GM11168 (cell line): Measurements from ENCODE around the gene KCNIP4.
"Not testable (repeated sequence)": the region's sequence is repeated elsewhere in the genome, so short reads cannot be mapped to it uniquely, and the experiment has no call there.

Experiments used
- in situ Hi-C: fragments of 300-500 bp; cut with MboI; formaldehyde crosslinking; loops from one replicate; pipeline ENCODE4 v1.12.0; 2022; ENCODE audit warnings: low sequenced_read_pairs; ENCODE audit not compliant: unreplicated experiment

The KCNIP4 gene

DNA sequence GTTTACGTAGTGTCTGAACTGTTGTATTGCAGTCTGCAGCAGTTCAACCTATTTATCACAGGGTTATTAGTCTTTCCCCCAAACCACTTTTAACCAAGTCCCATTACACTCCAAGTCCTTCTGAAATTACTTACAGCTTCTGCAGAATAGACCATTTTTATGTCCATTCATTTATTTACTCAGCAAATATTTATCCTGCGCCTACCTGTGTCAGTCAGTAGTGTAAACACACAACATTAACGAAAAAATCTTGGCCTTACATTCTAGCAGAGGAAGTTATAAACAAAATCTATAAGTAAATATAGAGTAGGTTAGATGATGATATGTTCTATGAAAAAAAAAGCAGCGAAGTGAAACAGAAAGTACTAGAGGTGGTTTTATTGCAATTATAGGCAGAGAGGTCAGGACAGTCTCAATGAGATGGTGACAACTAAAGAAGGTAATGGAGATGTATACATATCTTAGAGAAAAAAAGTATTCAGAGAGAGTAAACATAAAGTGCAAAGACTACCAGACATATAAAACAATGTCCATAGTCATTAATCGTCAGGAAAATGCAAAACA is 534.7 kb downstream of the KCNIP4 start:
- in situ Hi-C loops = no loop called here

DNA sequence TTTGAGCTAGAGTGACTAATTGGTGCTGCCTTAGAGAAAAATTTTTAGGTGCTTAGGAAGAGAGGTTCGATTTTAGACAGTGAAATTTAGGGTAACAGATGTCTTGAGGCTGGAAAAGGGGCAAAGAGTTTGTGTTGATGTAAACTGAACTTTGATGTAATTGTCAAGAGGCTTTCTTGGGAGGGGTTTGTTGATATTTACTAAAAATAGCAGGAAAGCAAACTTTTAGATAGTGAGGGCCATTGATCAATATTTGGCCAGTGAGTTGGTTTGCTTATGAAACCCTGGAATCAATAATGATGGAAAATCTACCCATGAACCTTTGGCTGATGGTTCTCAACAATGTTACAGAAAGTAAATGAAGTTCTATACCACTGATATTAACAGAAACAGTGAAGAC is 537.5 kb downstream of the KCNIP4 start:
- in situ Hi-C loops = no loop called here

DNA sequence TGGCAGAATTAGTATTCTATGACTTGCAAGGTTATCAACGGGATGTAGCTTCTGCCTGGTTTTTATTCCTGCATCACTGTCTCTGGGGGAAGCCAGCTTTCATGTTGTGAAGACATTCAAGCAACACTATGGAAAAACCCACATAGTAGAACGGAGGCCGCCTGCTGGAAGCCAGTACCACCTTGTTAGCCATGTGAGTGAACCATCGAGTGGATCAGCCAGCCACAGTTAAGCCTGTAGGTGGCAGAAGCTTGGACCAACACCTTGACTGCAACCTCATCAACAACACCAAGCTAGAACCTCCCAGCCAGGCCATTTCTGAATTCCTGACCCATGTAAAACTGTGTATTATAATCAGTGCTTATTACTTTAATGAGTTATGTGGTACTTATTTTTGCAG is 538.2 kb downstream of the KCNIP4 start:
- in situ Hi-C loops = no loop called here

DNA sequence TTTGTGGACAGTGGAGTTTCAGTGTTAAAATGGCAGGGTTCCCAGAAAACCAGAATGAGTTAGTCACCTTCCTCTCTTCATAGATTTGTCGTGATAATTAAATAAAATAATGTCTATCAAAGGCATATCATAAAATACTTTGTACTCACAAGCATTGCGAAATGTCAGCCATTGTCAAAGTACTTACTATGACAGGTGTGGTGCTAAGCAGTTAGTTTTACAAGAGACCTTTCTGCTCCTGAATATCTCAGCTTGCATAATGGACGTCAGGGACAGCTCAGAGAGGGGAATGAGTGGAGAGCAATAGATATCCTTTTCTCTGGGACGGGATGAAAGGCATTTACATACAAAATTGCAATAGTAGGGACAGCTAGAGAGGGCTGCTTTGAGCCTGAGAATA is 560.9 kb downstream of the KCNIP4 start:
- in situ Hi-C loops = no loop called here

DNA sequence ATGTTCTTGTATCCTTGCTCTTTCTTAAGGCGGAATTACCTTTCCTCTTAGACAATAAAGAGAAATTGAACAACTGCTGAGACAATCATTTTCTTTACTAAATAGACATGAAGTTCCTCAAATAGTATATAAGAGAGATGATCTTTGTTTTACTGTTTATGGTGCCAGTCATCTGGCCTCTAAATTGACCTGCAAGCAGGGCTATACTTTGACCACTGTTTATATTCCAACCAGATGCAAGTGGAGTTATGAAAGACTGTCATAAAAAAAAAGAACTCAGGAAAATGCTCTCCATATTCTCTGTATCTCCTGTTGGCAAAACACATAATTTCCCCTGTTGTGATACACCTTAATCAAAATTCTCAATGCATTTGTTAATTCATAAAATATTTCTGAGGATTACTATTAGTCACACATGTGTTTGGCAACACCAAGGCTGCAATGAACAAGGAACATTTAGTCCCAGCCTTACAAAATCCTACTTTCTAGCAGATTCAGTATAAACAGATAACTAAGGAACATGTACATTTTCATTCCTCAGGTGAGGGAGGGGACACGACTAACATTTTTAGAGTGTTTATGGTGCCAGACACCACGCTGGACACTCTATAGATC is 562.3 kb downstream of the KCNIP4 start:
- in situ Hi-C loops = no loop called here

DNA sequence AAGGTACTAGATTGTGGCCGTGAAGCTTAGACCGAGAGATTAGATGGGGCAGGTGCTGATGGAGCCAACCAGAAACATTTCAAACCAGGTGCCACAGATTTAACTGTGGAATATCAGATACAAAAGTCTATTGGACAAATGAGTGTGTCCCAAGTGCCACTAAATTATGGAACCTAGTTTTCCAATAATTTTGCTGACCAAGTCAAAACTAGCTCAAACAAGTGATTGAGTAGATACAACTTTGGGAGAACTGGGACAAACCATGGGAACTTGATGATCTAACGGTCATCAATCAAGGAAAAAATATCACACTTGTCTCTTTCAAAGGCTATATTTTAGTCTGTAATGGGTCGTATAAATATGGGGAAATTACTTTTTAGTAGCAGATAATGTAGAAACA is 562.9 kb downstream of the KCNIP4 start:
- in situ Hi-C loops = no loop called here

DNA sequence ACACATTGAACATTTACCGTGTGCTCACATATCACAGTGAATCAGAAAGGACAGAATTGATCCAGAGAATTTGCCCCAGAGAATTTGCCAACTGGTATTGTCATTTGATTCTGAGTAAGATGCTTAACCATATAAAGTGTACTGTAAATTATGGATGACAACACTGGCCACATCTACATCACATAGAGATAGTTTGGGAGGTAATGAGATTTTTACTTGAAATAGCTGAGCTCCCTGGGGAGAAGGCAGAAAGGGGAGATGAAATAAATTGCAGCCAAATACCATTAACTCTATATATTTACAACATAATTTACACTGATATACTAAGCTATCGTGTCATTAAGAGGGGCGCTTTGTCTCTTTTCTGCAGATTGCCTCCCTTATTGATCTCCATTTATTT is 564.0 kb downstream of the KCNIP4 start:
- in situ Hi-C loops = no loop called here

DNA sequence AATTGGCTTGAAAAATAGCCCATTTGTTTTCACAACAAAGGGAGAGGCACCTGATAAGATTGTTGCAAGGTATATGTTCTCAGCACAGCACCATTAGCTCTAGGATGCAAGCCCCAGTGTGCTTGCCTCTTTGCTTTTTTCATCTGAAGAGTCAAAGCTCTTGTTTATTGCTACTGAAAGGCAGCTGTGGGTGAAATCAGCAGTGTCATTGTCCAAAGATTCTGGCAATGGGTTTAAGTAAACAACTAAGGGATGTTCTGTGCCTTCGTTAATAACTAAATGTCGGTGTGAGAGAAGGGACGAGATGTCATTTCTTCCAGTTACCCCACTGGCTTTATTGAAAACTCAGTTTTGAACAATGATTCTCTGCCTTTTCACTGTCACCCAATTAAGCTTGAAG is 567.7 kb downstream of the KCNIP4 start:
- in situ Hi-C loops = no loop called here

DNA sequence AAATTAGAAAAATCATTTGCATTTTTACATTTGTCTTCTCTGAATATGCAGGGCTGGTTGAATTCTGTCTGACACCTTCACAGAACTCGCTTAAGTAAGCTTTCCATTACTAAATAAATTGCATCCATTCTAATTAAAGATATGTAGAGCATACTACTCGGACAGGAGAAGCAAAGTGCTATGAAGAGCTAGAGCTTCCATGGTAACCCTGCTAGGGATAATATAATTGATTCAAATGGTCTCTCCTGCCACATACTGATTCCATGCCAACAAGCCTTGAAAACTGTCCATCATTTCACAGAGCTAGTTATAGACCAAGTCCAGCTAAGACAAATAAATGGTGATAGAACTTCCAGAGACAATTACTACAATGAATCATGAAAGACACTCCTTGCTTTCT is 571.5 kb downstream of the KCNIP4 start:
- in situ Hi-C loops = no loop called here

DNA sequence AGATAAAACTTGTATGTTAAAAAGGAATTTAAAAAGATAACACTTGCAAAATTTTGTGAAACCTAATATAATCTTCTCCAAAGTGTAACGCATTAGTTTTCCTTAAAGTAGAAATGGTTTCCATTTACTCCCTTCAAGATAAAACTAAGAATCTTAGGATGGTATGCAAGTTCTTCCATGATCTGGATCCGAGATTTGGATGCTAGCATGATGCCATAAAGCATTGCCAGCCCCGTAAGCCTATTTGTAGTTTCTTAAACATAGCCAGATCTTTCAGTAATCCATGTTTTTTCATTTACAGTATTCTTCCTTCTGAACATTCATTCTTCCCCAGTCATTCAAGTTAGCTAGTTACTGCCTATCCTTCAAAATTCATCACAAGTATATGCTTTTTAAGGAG is 572.4 kb downstream of the KCNIP4 start:
- in situ Hi-C loops = no loop called here

DNA sequence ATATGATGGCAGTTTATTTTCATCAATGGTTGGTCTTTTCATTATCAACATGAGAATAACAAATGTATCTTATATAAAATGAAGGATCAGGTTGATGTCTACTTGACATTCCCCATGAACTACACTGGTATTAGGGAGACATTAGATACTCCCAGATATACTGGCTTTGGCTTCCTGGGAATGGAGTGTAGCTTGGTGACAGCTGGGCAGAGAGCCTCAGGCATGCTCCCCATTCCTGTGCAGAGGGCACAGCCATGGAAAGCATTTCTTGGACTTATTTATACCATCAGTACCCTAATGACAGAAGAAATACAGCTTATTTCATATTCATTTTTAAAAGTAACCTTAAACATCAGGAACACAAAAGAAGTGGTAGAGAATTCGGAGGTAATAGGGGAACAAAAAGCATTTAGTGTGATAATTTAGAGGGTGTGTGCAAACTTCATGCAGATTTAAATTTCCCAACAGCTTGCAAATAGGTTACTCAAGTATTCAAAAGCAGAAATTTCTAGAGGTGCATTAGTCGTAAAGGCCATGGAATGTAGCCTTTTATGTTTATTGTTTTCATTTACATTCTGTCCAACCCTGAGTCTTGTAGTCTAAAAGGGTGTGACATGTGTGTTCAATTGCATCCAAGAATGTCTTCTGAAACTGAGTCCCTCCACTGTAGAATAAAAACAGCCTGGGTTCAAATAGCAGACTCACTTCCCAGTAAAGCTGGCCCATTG is 573.8 kb downstream of the KCNIP4 start:
- in situ Hi-C loops = no loop called here

DNA sequence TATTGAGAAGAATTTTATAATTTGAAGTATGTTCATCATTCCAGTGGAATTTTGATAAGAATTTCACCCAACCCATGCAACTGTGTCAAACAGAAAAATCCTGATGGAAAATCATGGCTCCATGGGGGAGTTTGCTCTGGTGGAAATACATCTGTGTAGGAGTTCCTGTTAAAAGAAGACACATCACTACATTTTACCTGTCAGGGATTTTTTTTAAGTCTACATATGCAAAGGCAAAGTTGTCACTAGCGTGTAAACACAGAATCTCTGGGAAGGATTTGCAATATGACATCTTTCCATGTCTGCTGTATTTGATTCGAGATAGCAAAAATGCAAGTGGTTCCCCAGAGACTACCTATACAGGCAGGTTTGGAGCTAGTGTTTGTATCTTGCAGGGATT is 581.0 kb downstream of the KCNIP4 start:
- in situ Hi-C loops = no loop called here

DNA sequence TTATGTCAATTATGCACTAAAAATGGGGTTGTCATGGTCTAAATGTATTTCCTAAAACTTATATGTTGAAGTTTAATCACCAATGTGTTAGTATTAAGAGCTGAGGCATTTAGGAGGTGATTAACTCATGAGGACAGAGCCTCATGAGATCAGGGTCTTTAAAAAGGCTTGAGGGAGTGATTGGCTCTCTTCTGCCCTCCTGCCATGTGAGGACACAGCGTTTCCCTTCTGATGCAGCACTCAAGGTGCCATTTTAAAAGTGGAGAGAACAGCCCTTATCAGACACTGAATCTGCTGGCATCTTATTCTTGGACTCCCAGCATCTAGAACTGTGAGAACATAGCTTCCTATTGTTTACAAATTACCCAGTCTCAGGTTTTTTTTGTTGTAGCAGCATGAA is 581.7 kb downstream of the KCNIP4 start:
- in situ Hi-C loops = no loop called here

DNA sequence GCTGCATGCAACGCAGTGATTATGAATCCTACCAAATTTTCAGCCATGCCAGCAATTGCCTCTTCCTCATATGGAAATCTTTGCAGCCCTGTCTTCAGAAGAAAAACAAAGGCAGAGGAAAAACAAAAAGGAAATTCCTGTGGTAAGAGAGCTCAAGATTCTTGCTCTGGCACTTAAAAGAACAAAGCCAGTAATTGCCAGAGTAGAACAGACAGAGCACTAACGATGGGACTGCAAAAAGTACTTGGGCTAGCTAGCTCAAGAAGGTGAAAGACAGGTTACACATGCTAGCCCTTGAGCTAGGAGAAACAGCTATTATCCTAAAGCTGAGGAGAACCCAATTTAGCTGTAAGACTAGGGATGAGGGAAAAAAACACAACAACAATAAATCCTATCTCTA is 582.3 kb downstream of the KCNIP4 start:
- in situ Hi-C loops = no loop called here

DNA sequence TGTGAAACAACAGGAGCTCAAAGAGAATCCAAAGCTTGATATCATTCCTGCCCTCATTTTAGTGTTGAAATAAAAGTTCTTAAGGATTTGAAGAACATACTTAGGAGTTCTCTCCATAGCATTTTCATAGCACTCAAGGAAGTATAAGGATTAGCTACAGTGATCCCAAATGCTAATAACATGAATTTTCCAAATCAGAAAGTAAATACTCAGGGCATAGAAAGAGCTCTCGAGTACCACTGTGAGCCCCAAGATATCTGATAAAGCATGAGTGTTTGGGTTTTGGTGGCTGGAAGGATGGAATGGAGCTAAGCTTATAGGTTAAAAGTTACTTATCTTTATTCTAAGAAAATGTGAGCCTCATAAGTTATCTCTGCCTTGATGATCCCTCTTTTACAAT is 584.9 kb downstream of the KCNIP4 start:
- in situ Hi-C loops = no loop called here

DNA sequence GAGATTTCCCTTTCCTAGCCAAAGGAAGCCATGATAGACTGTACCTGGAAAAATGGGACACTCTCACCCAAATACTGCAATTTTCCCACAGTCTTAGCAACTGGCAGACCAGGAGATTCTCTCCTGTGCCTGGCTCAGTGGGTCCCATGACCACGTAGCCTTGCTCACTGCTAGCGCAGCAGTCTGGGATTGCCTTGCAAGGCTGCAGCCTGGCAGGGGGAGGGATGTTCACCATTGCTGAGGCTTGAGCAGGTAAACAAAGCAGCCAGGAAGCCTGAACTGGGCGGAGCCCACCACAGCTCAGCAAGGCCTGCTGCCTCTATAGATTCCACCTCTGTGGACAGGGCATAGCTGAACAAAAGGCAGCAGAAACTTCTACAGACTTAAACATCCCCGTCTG is 596.2 kb downstream of the KCNIP4 start:
- in situ Hi-C loops = not testable (repeated sequence)

DNA sequence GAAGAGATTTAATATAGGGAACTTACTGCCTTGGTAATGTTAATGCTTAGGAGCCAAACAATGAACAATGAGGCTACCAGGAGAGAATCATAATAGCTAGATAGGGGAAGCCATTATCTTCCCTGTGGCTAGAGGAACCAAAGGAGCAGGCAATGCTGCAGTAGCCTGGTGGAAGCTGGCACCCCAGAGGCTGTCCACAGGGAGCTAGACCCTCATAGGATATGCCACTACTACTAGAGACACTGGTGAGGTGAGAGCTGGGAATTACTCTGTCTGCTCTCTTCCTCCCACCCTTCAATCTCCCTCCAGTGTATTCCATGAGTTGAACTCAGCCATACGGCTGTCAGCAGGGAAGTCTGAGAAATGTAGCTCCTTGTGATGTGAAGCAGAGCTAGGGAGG is 601.4 kb downstream of the KCNIP4 start:
- in situ Hi-C loops = no loop called here

DNA sequence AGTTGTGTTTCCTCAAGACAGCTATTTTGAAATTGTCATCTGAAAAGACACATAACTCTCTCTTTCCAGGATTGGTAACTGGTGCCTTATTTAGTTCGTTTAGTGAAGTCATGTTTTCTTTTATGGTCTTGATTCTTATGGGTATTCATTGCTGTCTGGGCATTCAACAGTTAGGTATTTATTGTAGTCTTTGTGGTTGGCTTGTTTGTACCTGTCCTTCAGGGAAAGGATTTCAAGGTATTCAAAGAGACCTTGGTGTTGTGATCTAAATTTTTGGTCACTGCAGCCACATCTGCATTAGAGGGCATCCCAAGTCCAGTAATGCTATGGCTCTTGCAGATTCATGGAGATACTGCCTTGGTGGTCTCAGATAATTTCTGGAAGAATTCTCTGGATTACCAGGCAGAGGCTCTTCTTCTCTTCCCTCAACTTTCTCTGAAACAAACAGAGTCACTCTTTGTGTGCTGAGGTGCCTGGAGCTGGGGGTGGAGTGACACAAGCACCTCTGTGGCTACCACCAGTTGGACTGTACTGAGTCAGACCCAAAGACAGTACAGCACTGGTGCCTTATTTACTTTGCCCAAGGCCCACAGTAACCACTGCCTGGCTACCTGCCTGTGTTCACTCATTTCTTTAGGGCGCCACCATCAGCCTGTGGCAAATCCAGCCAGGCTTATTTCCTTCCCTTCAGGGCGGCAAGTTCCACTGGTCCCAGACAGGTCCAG is 620.4 kb downstream of the KCNIP4 start:
- in situ Hi-C loops = no loop called here

DNA sequence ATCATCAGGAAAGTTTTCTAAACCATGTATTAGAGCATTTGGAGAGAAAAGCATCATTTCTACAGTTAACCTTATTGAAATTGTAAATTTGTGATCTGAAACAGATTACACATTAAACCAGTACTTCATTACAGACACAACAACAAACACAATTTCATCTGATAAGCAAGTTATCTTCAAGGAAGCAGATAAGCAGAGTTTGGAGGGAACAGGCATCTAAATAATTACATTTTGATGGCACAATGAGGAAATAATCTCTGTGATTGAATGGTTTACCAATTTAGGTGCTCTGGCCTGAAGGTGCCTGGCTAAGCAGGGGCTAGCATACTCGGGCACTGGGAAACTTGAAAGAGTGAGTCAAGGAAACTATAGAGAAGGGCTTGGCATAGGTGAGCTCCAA is 628.5 kb downstream of the KCNIP4 start:
- in situ Hi-C loops = no loop called here

DNA sequence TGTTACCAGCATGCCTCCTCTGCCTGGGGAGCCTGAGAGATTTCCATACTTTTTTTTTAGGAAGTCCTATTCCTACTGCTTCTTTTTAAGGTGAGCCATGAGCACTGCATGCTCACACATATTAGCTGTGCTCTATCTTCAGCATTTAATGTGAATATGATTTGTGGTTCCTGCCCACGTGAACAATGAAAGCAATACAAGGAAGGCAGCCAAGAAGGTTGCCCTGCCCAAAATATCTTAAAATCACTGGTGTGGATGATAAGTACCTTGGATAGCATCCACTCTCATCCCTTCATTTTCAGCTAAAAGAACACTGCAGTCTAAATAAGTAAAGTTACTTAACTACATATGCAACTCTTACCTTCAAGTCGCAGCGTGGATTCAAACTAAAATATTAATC is 640.9 kb downstream of the KCNIP4 start:
- in situ Hi-C loops = no loop called here

DNA sequence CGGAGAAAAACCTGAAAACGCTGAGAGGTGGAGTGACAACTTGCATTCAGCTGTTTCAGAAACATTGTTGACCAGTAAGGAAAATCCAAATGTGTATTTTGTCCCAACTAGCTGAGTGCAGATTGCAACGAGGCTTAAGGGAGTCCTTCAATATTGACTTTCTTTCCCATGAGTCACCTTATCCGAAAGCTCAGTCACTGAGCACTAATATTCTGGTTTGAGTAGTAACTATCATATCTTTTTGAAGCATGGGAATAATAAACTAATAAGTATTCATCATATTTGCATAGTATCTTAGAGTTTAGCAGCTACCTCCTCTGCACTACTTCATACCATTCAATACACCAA is 644.1 kb downstream of the KCNIP4 start:
- in situ Hi-C loops = no loop called here
